NCI-H1930 (cell line): ENCODE measurements around the gene TMEM202.
"Not testable (repeated sequence)": the region's sequence is repeated elsewhere in the genome, so short reads cannot be mapped to it uniquely, and the experiment has no call there.

Experiments used
- DNase-seq, 2 experiments: peaks; one replicate each; lab custom pipeline; 2025; lab: John Stamatoyannopoulos, UW

TMEM202 gene

GRCh38 chr15:72397796-72398588 lies at the start of gene TMEM202:
TSS of gene TMEM202 (plus strand) at chr15:72398305. CDS start at chr15:72398327, 22 bp downstream.
- DNase-seq: no peak

- DNase-seq: no peak
These were observed 44.8 kb upstream of the TMEM202 start for GRCh38 chr15:72353266-72353665.

- DNase-seq: no peak
These were observed 43.6 kb upstream of the TMEM202 start for GRCh38 chr15:72354496-72354895.

- DNase-seq: no peak
These were observed 40.0 kb upstream of the TMEM202 start for GRCh38 chr15:72358121-72358520.

- DNase-seq: no peak
These were observed 39.4 kb upstream of the TMEM202 start for GRCh38 chr15:72358650-72359171.

DNA sequence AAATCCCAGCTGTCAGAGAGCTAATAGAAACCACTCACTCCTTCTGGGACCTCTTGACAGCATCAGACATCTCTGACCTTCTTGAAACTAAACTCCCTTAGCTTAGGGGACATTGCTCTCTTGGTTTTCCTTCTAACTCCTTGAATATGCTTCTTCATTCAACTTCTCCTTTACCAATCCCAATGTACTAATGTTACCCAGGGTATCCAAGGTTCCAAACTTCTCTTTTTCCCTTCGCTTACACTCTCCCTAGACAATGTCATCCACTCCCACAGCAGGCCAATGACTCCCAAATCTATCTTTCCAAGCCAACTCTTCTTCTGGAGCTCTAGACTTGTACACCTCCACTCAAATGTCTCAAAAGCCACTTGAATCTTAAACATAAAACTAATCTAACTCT lies 36.9 kb upstream of the TMEM202 start:
- no peak for DNase-seq

- DNase-seq: no peak
These were observed 32.3 kb upstream of the TMEM202 start for GRCh38 chr15:72365844-72366243.

DNA sequence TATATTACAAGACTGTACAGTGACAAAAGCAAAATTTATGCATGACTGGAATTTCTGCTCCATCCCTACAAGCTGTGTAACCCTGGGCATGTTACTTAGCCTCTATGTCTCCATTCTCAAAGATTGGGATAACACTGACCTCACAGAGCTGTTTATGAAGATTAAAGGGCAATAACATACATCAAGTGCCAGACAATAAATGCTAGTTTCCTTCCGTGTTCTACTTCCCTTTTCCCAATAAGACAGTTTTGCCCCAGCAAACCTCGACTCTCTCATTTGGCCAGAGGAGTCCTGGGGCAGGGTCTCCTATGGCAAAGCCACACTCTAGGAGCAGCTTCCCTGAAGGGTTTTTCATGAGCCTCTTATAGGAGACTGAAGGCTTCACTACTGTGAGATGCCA lies 29.8 kb upstream of the TMEM202 start:
- no peak for DNase-seq

- no peak for DNase-seq
These were observed 29.2 kb upstream of the TMEM202 start for GRCh38 chr15:72368899-72369298.

GRCh38 chr15:72369964-72370363 lies 28.1 kb upstream of the TMEM202 start:
- DNase-seq: no peak

DNA sequence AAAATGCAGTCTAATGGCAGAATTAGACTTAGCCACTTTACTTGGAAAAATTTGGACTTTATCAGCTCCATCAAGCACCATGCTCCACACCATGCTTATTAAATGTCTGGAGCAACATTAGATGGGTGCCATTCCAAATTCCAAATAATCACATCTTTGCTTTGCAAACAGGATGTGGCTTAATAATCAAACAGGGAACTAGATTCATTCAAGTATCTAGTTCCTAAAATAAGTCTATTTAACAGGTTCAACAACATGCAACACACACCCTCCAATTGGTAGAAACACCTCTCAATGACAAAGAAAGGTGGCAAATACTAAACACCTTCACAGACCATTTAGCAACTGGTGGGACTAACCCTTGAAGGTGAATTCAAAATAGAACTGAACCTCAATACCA lies 25.7 kb upstream of the TMEM202 start:
- no peak for DNase-seq

DNA sequence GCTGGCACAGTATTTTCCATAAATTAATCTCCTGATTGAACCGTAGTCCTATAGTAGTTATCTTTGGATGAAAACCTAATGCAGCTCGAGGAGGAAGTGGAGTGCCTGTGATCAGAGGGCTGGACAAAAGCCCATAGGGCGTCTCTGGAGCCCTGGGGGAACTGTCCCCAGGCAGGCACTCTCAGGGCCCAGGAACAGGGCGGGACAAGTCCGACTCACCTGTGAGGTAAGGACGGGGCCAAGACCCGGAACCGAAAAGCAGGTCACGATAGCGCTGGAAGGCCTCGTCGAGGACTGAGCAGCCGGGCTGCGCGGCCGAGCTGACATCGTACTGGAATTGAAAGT lies 22.6 kb upstream of the TMEM202 start:
- DNase-seq: no peak

DNA sequence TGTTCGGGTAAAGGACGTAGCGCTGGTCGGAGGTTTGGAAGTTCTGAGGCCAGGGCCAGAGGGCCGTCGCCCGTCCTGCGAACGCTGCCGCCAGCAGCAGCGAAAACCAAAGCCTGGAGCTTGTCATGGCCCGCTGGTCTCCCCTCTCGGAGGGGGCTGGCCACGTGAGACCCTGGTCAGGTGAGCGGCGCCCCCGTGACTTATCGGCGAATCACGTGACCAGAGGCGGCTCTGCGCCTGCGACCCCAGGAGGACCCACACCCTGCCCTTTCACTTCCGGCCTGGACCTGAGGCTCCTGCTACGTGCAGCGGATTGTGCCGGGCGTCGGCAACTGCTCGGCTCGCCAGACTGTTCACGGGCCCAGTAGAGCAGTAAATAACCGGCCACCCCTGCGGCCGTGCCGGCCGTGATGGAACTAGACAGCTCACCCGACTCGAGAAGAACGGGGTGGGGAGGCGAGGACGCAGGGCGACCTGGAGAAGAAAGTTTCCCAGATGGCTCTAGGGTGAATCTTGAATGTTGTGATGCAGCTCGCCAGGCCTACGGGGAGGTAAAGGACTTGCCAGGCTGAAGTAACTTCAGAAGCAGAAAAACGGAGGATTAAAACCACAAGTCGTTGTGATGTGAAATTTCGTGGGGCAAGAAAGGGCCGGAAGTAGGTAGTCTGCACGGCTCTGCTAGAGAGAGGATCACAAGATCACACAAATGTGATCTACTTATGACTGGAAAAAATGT lies 22.1 kb upstream of the TMEM202 start, which contains the start of gene HEXA:
TSS of gene HEXA (minus strand) at position 169 of the 736 bp plus-strand sequence. CDS start at position 127, 42 bp downstream.
- DNase-seq: peak; percentile 80 to 90

- DNase-seq: no peak
These were observed 20.8 kb upstream of the TMEM202 start for GRCh38 chr15:72377331-72377730.

- not testable (repeated sequence) for DNase-seq
These were observed 19.0 kb upstream of the TMEM202 start for GRCh38 chr15:72379106-72379505.

DNA sequence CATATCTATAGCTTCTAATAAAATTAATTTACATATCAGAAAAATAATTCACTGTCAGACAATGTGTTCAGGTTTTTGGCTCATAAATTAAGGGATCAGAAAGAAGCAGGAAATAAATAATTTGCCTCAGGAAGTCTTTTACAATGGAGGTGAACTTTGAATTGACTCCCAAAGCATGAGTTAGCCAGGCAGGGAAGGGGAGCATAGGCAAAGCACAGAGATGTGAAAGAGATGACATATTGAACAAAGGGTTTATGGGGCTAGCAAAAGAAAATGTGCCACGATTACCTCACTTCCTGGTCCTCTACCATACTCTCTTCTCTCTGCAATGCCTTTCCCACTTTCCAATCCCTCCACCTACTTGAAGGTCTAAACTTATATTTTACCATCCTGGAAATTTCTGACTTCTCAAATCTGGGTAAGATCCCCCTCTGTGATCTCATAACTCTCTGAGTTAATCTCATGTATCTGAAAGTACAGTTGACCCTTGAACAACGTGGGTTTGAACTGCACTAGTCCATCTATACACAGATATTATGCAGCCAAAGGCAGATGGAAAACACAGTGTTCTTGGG lies 18.2 kb upstream of the TMEM202 start:
- no peak for DNase-seq

DNA sequence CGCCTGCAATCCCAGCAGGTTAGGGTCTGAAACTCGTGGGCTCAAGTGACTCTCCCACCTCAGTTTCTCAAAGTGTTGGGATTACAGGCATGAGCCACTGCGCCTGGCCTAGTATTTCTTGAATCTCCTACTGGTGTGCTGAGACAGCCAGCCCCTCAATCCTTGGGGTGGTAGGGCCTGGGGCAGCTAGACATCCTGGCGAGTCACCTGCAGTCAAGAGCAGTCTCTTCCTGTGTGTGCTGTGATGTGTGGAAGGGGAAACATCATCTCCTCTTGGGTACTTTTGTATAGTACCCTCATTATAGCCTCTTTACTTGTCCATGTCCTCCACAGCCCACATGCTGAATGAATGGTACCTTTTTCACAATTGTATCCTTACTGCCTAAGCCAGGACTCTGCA lies 17.4 kb upstream of the TMEM202 start:
- DNase-seq: no peak

DNA sequence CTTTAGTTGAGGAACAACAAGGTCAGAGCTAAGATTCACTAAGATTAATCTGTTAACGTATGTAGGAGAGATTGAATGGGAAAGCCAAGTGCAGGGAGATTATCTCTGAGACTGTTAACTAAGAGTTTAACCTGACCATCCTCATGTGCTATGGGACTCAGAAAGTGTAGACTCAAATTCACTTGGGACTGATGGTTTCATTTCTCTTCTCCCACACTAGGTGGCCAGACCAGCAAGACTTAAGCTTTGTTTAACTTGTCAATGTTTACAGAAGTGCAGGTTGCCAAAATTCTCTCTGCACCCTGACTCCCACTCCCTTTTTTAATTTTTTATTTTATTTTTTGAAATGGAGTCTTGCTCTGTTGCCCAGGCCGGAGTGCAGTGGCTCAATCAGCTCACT lies 16.0 kb upstream of the TMEM202 start:
- no peak for DNase-seq

- DNase-seq: no peak
These were observed 10.4 kb upstream of the TMEM202 start for GRCh38 chr15:72387741-72388140.

- no peak for DNase-seq
These were observed 8.9 kb upstream of the TMEM202 start for GRCh38 chr15:72389231-72389630.

DNA sequence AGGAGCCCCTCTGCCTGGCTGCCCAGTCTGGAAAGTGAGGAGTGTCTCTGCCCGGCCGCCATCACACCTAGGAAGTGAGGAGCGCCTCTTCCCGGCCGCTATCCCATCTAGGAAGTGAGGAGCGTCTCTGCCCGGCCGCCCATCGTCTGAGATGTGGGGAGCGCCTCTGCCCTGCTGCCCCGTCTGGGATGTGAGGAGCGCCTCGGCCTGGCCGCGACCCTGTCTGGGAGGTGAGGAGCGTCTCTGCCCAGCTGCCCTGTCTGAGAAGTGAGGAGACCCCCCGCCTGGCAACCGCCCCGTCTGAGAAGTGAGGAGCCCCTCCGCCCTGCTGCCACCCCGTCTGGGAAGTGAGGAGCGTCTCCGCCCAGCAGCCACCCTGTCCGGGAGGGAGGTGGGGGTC lies 1.8 kb upstream of the TMEM202 start:
- DNase-seq: not testable (repeated sequence)

- no peak for DNase-seq
These were observed 543 bp downstream of the TMEM202 start for GRCh38 chr15:72398648-72399047.

DNA sequence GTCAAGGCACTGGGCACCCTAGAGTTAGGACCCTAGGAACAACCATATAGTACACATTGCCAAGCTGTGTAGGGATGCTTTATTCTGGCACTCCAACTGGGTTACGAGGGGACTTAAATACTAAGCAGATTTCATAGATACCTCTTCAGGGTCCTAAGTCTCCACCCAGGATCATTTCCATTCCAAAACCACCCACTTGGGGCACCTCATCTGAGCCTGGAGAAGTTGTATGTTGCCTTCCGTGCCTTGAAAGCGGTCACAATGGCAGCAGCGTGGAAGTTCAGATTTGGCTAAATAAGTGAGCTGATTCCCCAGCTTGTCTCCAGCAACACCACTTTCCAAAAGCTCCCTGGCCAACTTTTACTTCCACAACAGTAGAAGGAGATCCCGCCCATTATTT lies 4.6 kb downstream of the TMEM202 start:
- DNase-seq: no peak
